CD14-positive monocyte (primary cell): ENCODE measurements around the gene SRD5A1. TPM values are rescaled to one million over a fixed set of nuclear protein-coding genes. Genes with fewer than 3 reads are reported as not detected.

Experiments
- DNase-seq, 3 donors: peaks; one replicate each; pipeline ENCODE4 v3.0.0-alpha.2; 2011 to 2022
- H2AFZ ChIP-seq: 2 replicates; pipeline ENCODE4 v1.6.0; 2012; ENCODE audit warnings: mild to moderate bottlenecking, low read depth, low read length, inconsistent platforms; ENCODE audit not compliant: insufficient read depth, poor library complexity, severe bottlenecking
- H3K27ac ChIP-seq, 2 donors: 1 replicate in 1 of 2; 2 replicates in 1 of 2; pipeline ENCODE4 v1.5.1; 2012 to 2013; ENCODE audit warnings: low read length in 2 of 2, control low read depth in 1 of 2, inconsistent platforms in 1 of 2, low read depth in 1 of 2, mild to moderate bottlenecking in 1 of 2
- H3K27me3 ChIP-seq, 2 donors: one replicate each; pipeline versions ENCODE4 v1.6.0 to v1.6.1; 2011 to 2013; ENCODE audit warnings: low read length in 2 of 2; ENCODE audit not compliant: control insufficient read depth in 2 of 2, insufficient read depth in 2 of 2
- H3K36me3 ChIP-seq, 2 donors: replicated peaks in 1 of 2; 1 replicate in 1 of 2; 2 replicates in 1 of 2; pipeline versions ENCODE4 v1.5.1 to v1.6.1; 2012 to 2013; ENCODE audit warnings: low read length in 2 of 2, control low read depth in 1 of 2, inconsistent platforms in 1 of 2, mild to moderate bottlenecking in 1 of 2; ENCODE audit not compliant: insufficient read depth in 2 of 2, control insufficient read depth in 1 of 2
- H3K4me1 ChIP-seq, 2 donors: 1 replicate in 1 of 2; 2 replicates in 1 of 2; pipeline versions ENCODE4 v1.5.1 to v1.6.1; 2012 to 2013; ENCODE audit warnings: low read length in 2 of 2, control low read depth in 1 of 2, inconsistent platforms in 1 of 2, mild to moderate bottlenecking in 1 of 2, moderate library complexity in 1 of 2; ENCODE audit not compliant: insufficient read depth in 2 of 2, control insufficient read depth in 1 of 2
- H3K4me2 ChIP-seq: replicated peaks from 2 replicates; pipeline ENCODE3; 2012; ENCODE audit warnings: low read length, moderate library complexity, mild to moderate bottlenecking; ENCODE audit not compliant: poor library complexity, severe bottlenecking; ENCODE audit errors: extremely low read depth
- H3K4me3 ChIP-seq, 3 experiments: fragments of 200-600 bp in 1 of 3; sonication (generic) in 1 of 3; replicated peaks in 1 of 3; 1 replicate in 2 of 3; 2 replicates in 1 of 3; pipeline ENCODE4 v1.5.1; 2011 to 2013; ENCODE audit warnings: low read length in 3 of 3, mild to moderate bottlenecking in 3 of 3, control low read depth in 2 of 3, low read depth in 2 of 3, inconsistent platforms in 1 of 3, moderate library complexity in 1 of 3
- H3K79me2 ChIP-seq: 2 replicates; pipeline ENCODE4 v1.6.0; 2012; ENCODE audit warnings: mild to moderate bottlenecking, control low read depth, inconsistent platforms, low read length, moderate library complexity; ENCODE audit not compliant: insufficient read depth
- H3K9ac ChIP-seq: 2 replicates; pipeline ENCODE4 v1.6.0; 2017; ENCODE audit warnings: low read length, mild to moderate bottlenecking; ENCODE audit not compliant: insufficient read depth, poor library complexity, severe bottlenecking
- H3K9me3 ChIP-seq, 2 donors: replicated peaks in 1 of 2; 1 replicate in 1 of 2; 2 replicates in 1 of 2; pipeline versions ENCODE4 v1.5.1 to v1.6.1; 2012 to 2013; ENCODE audit warnings: low read length in 2 of 2, control low read depth in 1 of 2; ENCODE audit not compliant: control insufficient read depth in 1 of 2, insufficient read depth in 1 of 2
- H4K20me1 ChIP-seq: 2 replicates; pipeline ENCODE4 v1.6.0; 2012; ENCODE audit warnings: mild to moderate bottlenecking, low read length, control low read depth, moderate library complexity; ENCODE audit not compliant: insufficient read depth
- H3K27ac Mint-ChIP-seq, 7 donors: one replicate each; pipeline ENCODE4 v1.8.0; 2020; ENCODE audit warnings: mild to moderate bottlenecking in 7 of 7, mixed read lengths in 7 of 7, moderate library complexity in 6 of 7, inconsistent platforms in 2 of 7
- H3K27me3 Mint-ChIP-seq, 3 donors: one replicate each; pipeline ENCODE4 v1.8.0; 2021 to 2022; ENCODE audit warnings: low read depth in 3 of 3, mild to moderate bottlenecking in 3 of 3, mixed read lengths in 3 of 3, moderate library complexity in 3 of 3, inconsistent platforms in 1 of 3
- H3K36me3 Mint-ChIP-seq, 2 donors: one replicate each; pipeline ENCODE4 v1.8.0; 2020; ENCODE audit warnings: mixed read lengths in 2 of 2, inconsistent platforms in 1 of 2, mild to moderate bottlenecking in 1 of 2
- H3K4me1 Mint-ChIP-seq: one replicate; pipeline ENCODE4 v1.8.0; 2020; ENCODE audit warnings: mild to moderate bottlenecking, mixed read lengths
- H3K4me3 Mint-ChIP-seq, 2 donors: one replicate each; pipeline ENCODE4 v1.8.0; 2020; ENCODE audit warnings: mild to moderate bottlenecking in 2 of 2, mixed read lengths in 2 of 2, moderate library complexity in 1 of 2
- H3K9me3 Mint-ChIP-seq, 7 donors: one replicate each; pipeline ENCODE4 v1.8.0; 2020 to 2022; ENCODE audit warnings: mixed read lengths in 7 of 7, mild to moderate bottlenecking in 6 of 7, moderate library complexity in 6 of 7, inconsistent platforms in 2 of 7
- WGBS: methylation state at CpG from one replicate; pipeline ENCODE4 v1.1.5; 2013; ENCODE audit warnings: missing lambda C conversion rate; ENCODE audit not compliant: insufficient coverage; 5-methylcytosine and 5-hydroxymethylcytosine counted together
- intact Hi-C, 2 donors: fragments of 100-400 bp; cut with micrococcal nuclease; formaldehyde crosslinking; loops; one replicate each; pipeline versions ENCODE4 v1.15.0 to v1.15.1; 2023
- polyA plus RNA-seq, 3 donors: library from polyadenylated mRNA; depleted of rRNA in 1 of 3; unstranded in 2 of 3; stranded (reverse) in 1 of 3; fragments of 300-500 nt in 2 of 3; fragments of >200 nt in 1 of 3; fragmentation: Illumina TruSeq in 2 of 3; gene quantifications; 1 replicate in 2 of 3; 2 replicates in 1 of 3; pipeline ENCODE4 v1.2.3, GENCODE V29; 2012 to 2021
- TF ChIP-seq, protein P1 (sequence below): fragments of 200-600 bp; IDR thresholded peaks from one replicate; pipeline ENCODE4 v1.8.0; 2022; ENCODE audit warnings: antibody characterized with exemption, mild to moderate bottlenecking

The SRD5A1 gene
- polyA plus RNA-seq, 3 donors = 21.2 to 34.7 (median 26.0) TPM

DNA sequence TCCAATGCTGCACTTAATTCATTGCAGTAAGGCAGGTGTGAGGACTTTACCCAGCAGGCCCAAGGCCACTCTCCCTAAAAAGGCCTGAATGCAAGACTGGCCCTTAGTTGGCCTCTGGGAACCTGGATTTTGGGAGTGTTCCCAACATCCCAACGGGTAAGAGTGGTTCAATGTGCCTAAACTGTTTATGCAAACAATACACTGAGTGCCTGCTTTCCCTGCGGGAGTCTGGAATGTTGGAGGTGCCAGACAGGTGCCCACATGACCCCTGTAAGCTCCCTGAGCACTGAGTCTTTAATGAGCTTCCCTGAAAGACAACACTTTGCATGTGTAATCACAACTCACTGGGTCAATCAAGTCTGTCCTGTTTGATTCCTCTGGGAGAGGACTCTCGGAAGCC, 37.8 kb upstream of the SRD5A1 start:
- DNase-seq = no peak
- no peaks in the 10 kb centered on the region for H4K20me1 ChIP-seq
- no peaks in the 10 kb centered on the region for H3K4me1 ChIP-seq
- H3K9ac ChIP-seq = no peak overlapping the region
- Mint-ChIP-seq H3K27me3 (peaks cover 0 to 8% (median 4%) of the 10 kb centered on the region in 3 donors), H3K27ac (no peak overlapping the region), H3K4me3 (no peak overlapping the region), H3K9me3 (peaks cover 0 to 3% (median 0%) of the 10 kb centered on the region in 7 donors), H3K36me3 (peaks cover 44 to 50% of the 10 kb centered on the region in 2 donors), H3K4me1 (peaks cover 4% of the 10 kb centered on the region)
- H3K9me3 ChIP-seq = no peaks in the 10 kb centered on the region
- H3K4me3 ChIP-seq = no peak overlapping the region
- peaks cover 26 to 42% of the 10 kb centered on the region in 2 donors for H3K36me3 ChIP-seq
- peaks cover 0 to 3% of the 10 kb centered on the region in 2 donors for H3K27me3 ChIP-seq
- intact Hi-C loops = no loop called here
- no peak overlapping the region for H2AFZ ChIP-seq
- no peak overlapping the region for H3K4me2 ChIP-seq
- no peak overlapping the region for H3K27ac ChIP-seq
- WGBS = 86% methylated on average over 2 of the region's 3 CpGs
- H3K79me2 ChIP-seq = no peaks in the 10 kb centered on the region
- TF ChIP-seq, protein P1, sequence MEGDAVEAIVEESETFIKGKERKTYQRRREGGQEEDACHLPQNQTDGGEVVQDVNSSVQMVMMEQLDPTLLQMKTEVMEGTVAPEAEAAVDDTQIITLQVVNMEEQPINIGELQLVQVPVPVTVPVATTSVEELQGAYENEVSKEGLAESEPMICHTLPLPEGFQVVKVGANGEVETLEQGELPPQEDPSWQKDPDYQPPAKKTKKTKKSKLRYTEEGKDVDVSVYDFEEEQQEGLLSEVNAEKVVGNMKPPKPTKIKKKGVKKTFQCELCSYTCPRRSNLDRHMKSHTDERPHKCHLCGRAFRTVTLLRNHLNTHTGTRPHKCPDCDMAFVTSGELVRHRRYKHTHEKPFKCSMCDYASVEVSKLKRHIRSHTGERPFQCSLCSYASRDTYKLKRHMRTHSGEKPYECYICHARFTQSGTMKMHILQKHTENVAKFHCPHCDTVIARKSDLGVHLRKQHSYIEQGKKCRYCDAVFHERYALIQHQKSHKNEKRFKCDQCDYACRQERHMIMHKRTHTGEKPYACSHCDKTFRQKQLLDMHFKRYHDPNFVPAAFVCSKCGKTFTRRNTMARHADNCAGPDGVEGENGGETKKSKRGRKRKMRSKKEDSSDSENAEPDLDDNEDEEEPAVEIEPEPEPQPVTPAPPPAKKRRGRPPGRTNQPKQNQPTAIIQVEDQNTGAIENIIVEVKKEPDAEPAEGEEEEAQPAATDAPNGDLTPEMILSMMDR = no peak

DNA sequence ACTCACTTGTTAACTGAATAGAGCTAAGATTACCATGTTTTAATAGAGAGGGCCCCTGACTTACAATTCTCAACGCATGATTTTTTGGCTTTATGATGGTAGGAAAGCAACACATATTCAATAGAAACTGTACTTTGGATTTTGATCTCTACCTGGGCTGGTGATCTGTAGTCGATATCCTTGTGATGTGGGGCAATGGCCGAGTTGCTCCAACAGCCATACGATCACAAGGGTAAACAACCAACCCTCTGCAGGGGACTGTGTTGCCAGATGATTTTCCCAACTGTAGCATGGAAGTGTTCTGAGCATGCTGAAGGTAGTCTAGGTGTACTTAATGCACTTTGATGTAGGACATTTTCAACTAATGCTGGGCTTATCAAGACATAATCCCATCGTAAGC, 36.9 kb upstream of the SRD5A1 start:
- Histone ChIP-seq H3K4me3 (no peak overlapping the region), H2AFZ (no peak overlapping the region), H3K27me3 (no peaks in the 10 kb centered on the region), H3K9me3 (no peaks in the 10 kb centered on the region), H3K79me2 (no peaks in the 10 kb centered on the region), H3K27ac (no peak overlapping the region), H3K9ac (no peak overlapping the region), H3K36me3 (peaks cover 34 to 52% of the 10 kb centered on the region in 2 donors), H4K20me1 (no peaks in the 10 kb centered on the region), H3K4me1 (no peaks in the 10 kb centered on the region), H3K4me2 (no peak overlapping the region)
- Mint-ChIP-seq H3K36me3 (peaks cover 54 to 60% of the 10 kb centered on the region in 2 donors), H3K27ac (no peak overlapping the region), H3K9me3 (peaks cover 0 to 1% (median 0%) of the 10 kb centered on the region in 7 donors), H3K27me3 (peaks cover 0 to 4% (median under 1%) of the 10 kb centered on the region in 3 donors), H3K4me1 (peaks cover 4% of the 10 kb centered on the region), H3K4me3 (no peak overlapping the region)
- intact Hi-C loops = no loop called here
- DNase-seq = no peak
- 100% methylated on average over 4 of the region's 5 CpGs for WGBS
- TF ChIP-seq, protein P1 = no peak
